Panc1 (cell line): ENCODE data around the gene TTC16. TPM values are rescaled to one million over a fixed set of nuclear protein-coding genes. Genes with fewer than 3 reads are reported as not detected.

Experiments
- ATAC-seq: fragments of 200-7000 bp; cut with Tn5 transposase; 2 replicates; pipeline ENCODE4 v1.9.1; 2020; ENCODE audit warnings: mild to moderate bottlenecking, moderate library complexity
- BruUV-seq: library from RNA; stranded (reverse); fragments of 400-500 nt; replicated peaks from 2 replicates; lab custom pipeline; 2021; lab: Mats Ljungman, UMichigan
- CTCF ChIA-PET: fragments of 300-600 bp; sonication (Branson Sonifier 250); formaldehyde crosslinking; loops from one replicate; lab custom pipeline; 2022; ENCODE audit warnings: antibody characterized with exemption; lab: Charles Lee
- POLR2A ChIA-PET: fragments of 300-600 bp; sonication (Branson Sonifier 250); formaldehyde crosslinking; loops from one replicate; lab custom pipeline; 2022; ENCODE audit warnings: antibody characterized with exemption; lab: Charles Lee
- DNase-seq: peaks from one replicate; pipeline ENCODE4 v3.0.0-alpha.2; 2010; ENCODE audit warnings: low read depth, low spot score
- H3K27ac ChIP-seq: 2 replicates; pipeline ENCODE4 v1.5.1; 2011; ENCODE audit warnings: mild to moderate bottlenecking, low read length, inconsistent platforms
- H3K27me3 ChIP-seq: fragments of 200-500 bp; sonication (Bioruptor generic); 2 replicates; pipeline ENCODE4 v1.6.0; 2014; ENCODE audit warnings: low read length, inconsistent platforms; ENCODE audit not compliant: control insufficient read depth, insufficient read depth
- H3K36me3 ChIP-seq: fragments of 200-500 bp; sonication (Bioruptor generic); 2 replicates; pipeline ENCODE4 v1.5.1; 2014; ENCODE audit warnings: inconsistent platforms, mild to moderate bottlenecking, low read length, moderate library complexity; ENCODE audit not compliant: control insufficient read depth, insufficient read depth
- H3K4me1 ChIP-seq: 2 replicates; pipeline ENCODE4 v1.5.1; 2011; ENCODE audit warnings: inconsistent platforms, mild to moderate bottlenecking, low read length, moderate library complexity; ENCODE audit not compliant: control insufficient read depth, insufficient read depth
- H3K4me3 ChIP-seq, 2 experiments: 2 replicates each; pipeline ENCODE4 v1.5.1; 2011 to 2012; ENCODE audit warnings: low read depth in 2 of 2, low read length in 2 of 2, mild to moderate bottlenecking in 2 of 2, inconsistent platforms in 1 of 2, moderate library complexity in 1 of 2
- H3K9me3 ChIP-seq: fragments of 200-500 bp; sonication (Bioruptor generic); 2 replicates; pipeline ENCODE4 v1.5.1; 2014; ENCODE audit warnings: low read depth, mild to moderate bottlenecking, inconsistent platforms, low read length, moderate library complexity; ENCODE audit not compliant: control insufficient read depth, insufficient read depth
- POLR2AphosphoS5 ChIP-seq: IDR thresholded peaks from 2 replicates; pipeline ENCODE4 v1.6.1; 2012; ENCODE audit warnings: mild to moderate bottlenecking, low read depth, low read length, moderate library complexity
- SIN3A ChIP-seq: IDR thresholded peaks from 2 replicates; pipeline ENCODE4 v1.6.1; 2012; ENCODE audit warnings: low read depth, mild to moderate bottlenecking, low read length, moderate library complexity, borderline replicate concordance; ENCODE audit not compliant: insufficient read depth
- TCF7L2 ChIP-seq: IDR thresholded peaks from 2 replicates; pipeline ENCODE4 v1.6.1; 2011; ENCODE audit warnings: mild to moderate bottlenecking, low read depth, low read length, inconsistent platforms
- in situ Hi-C: cut with HindIII; loops from 2 replicates; pipeline ENCODE4 v1.10.0; 2016; ENCODE audit warnings: low sequenced_read_pairs, low pct_unique_long_range_greater_than_20kb
- intact Hi-C: fragments of 100-400 bp; cut with micrococcal nuclease; formaldehyde crosslinking; loops from one replicate; pipeline ENCODE4 v1.10.0; 2022; ENCODE audit not compliant: unreplicated experiment
- total RNA-seq: library from RNA; stranded (reverse); gene quantifications from one replicate; pipeline ENCODE4 v1.2.1, GENCODE V29; 2021; ENCODE audit not compliant: unreplicated experiment
- TF ChIP-seq, protein P1 (sequence below): fragments of 450-650 bp; IDR thresholded peaks from 2 replicates; pipeline ENCODE4 v1.5.1; 2017; ENCODE audit warnings: mild to moderate bottlenecking
- TF ChIP-seq, protein P2 (sequence below), 2 experiments: IDR thresholded peaks; 2 replicates each; pipeline ENCODE4 v1.6.1; 2011 to 2012; ENCODE audit warnings: low read depth in 2 of 2, control low read depth in 1 of 2, low read length in 1 of 2, mild to moderate bottlenecking in 1 of 2, moderate library complexity in 1 of 2; ENCODE audit not compliant: insufficient read depth in 1 of 2

The TTC16 gene
- total RNA-seq, 1 experiment from 2014 or later, result 0.05 TPM

DNA sequence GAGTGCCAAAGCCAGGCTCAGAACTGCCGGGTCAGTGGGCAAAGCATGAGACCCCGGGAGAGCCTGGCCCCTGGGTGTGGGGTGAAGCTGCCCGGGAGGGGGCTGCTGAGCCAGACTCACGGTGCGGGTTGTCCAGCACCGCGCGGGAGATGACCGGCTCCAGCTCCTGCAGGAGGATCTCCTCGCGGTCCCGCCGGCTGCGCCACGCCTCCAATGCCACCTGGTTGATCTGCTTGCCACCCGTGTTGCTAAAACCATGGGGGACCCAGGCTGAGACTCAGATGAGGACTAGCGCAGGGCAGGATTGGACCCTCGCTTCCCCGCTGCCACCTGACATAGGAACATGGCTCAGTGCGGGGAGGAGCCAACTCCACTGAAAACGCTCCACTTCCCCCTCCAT lies 16.6 kb downstream of the TTC16 start:
- ATAC-seq (no peak), DNase-seq (no peak)
- no peak overlapping the region for H3K27ac ChIP-seq
- H3K4me1 ChIP-seq, result no peaks in the 10 kb centered on the region
- intact Hi-C loops (loop anchor here (10.0 kb wide), 1 partner anchor 148 kb away; no protein-coding TSS in a partner anchor), in situ Hi-C loops (no loop called here)
- BruUV-seq, result no TSS peak
- H3K27me3 ChIP-seq, result no peaks in the 10 kb centered on the region
- no peaks in the 10 kb centered on the region for H3K9me3 ChIP-seq
- H3K4me3 ChIP-seq, result no peak overlapping the region
- TF ChIP-seq POLR2AphosphoS5 (no peak), TCF7L2 (no peak), SIN3A (no peak)
- TF ChIP-seq, protein P1, sequence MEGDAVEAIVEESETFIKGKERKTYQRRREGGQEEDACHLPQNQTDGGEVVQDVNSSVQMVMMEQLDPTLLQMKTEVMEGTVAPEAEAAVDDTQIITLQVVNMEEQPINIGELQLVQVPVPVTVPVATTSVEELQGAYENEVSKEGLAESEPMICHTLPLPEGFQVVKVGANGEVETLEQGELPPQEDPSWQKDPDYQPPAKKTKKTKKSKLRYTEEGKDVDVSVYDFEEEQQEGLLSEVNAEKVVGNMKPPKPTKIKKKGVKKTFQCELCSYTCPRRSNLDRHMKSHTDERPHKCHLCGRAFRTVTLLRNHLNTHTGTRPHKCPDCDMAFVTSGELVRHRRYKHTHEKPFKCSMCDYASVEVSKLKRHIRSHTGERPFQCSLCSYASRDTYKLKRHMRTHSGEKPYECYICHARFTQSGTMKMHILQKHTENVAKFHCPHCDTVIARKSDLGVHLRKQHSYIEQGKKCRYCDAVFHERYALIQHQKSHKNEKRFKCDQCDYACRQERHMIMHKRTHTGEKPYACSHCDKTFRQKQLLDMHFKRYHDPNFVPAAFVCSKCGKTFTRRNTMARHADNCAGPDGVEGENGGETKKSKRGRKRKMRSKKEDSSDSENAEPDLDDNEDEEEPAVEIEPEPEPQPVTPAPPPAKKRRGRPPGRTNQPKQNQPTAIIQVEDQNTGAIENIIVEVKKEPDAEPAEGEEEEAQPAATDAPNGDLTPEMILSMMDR, result no peak
- TF ChIP-seq, protein P2, sequence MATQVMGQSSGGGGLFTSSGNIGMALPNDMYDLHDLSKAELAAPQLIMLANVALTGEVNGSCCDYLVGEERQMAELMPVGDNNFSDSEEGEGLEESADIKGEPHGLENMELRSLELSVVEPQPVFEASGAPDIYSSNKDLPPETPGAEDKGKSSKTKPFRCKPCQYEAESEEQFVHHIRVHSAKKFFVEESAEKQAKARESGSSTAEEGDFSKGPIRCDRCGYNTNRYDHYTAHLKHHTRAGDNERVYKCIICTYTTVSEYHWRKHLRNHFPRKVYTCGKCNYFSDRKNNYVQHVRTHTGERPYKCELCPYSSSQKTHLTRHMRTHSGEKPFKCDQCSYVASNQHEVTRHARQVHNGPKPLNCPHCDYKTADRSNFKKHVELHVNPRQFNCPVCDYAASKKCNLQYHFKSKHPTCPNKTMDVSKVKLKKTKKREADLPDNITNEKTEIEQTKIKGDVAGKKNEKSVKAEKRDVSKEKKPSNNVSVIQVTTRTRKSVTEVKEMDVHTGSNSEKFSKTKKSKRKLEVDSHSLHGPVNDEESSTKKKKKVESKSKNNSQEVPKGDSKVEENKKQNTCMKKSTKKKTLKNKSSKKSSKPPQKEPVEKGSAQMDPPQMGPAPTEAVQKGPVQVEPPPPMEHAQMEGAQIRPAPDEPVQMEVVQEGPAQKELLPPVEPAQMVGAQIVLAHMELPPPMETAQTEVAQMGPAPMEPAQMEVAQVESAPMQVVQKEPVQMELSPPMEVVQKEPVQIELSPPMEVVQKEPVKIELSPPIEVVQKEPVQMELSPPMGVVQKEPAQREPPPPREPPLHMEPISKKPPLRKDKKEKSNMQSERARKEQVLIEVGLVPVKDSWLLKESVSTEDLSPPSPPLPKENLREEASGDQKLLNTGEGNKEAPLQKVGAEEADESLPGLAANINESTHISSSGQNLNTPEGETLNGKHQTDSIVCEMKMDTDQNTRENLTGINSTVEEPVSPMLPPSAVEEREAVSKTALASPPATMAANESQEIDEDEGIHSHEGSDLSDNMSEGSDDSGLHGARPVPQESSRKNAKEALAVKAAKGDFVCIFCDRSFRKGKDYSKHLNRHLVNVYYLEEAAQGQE (IDR thresholded peaks at IDR 0.05; ENCODE audit: insufficient read depth in 1 of 2, low read depth in 2 of 2, low read length in 1 of 2), result no peak
- POLR2A ChIA-PET, result interaction anchor here (0.8 kb wide), 1 partner anchor 24 kb away, joined by 3 read pairs; no protein-coding TSS in a partner anchor
- CTCF ChIA-PET, result interaction anchor here (1.3 kb wide), 1 partner anchor 142 kb away, joined by 4 read pairs; no protein-coding TSS in a partner anchor
- no peaks in the 10 kb centered on the region for H3K36me3 ChIP-seq

DNA sequence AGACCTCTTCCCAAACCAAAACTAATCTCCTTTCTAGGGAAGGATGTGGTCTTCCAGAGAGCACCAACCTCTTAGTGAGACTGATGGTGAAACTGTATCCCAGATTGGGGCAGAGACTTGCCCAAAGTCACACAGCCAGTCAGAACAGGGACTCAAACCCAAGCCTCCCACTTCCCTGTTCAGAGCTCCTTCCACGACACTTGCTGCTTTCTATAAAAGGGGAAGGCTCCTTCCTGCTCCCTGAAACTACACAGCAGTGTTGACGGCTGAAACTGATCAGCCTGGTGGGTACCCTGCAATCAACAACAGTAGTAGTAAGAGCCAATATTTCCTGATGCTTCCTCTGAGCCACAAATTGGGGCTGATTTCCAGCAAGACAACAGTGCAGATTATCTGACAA lies 17.7 kb downstream of the TTC16 start:
- BruUV-seq, result no TSS peak
- intact Hi-C loops, result loop anchor here (2.0 to 10.0 kb wide), 2 partner anchors 51 to 149 kb away; no protein-coding TSS in a partner anchor
- CTCF ChIA-PET, result interaction anchor here (1.3 kb wide), 1 partner anchor 143 kb away, joined by 4 read pairs; no protein-coding TSS in a partner anchor
- TF ChIP-seq SIN3A (no peak), TCF7L2 (no peak), POLR2AphosphoS5 (no peak)
- TF ChIP-seq, protein P1, result no peak
- TF ChIP-seq, protein P2 (IDR thresholded peaks at IDR 0.05; ENCODE audit: insufficient read depth in 1 of 2, low read depth in 2 of 2, low read length in 1 of 2), result no peak
- POLR2A ChIA-PET, result no interaction called here
- no peak for DNase-seq
- Histone ChIP-seq H3K27me3 (no peaks in the 10 kb centered on the region), H3K27ac (no peak overlapping the region), H3K4me1 (no peaks in the 10 kb centered on the region), H3K4me3 (no peak overlapping the region), H3K36me3 (no peaks in the 10 kb centered on the region), H3K9me3 (no peaks in the 10 kb centered on the region)
- in situ Hi-C loops, result no loop called here
- ATAC-seq, result no peak
